LoVo (cell line): ENCODE results near the gene DAO.
"Not testable (repeated sequence)": the region's sequence is repeated elsewhere in the genome, so short reads cannot be mapped to it uniquely, and the experiment has no call there.

Experiments used
- DNase-seq: peaks from one replicate; pipeline ENCODE4 v3.0.0-alpha.2; 2016; ENCODE audit warnings: low spot score

Gene DAO

DNA sequence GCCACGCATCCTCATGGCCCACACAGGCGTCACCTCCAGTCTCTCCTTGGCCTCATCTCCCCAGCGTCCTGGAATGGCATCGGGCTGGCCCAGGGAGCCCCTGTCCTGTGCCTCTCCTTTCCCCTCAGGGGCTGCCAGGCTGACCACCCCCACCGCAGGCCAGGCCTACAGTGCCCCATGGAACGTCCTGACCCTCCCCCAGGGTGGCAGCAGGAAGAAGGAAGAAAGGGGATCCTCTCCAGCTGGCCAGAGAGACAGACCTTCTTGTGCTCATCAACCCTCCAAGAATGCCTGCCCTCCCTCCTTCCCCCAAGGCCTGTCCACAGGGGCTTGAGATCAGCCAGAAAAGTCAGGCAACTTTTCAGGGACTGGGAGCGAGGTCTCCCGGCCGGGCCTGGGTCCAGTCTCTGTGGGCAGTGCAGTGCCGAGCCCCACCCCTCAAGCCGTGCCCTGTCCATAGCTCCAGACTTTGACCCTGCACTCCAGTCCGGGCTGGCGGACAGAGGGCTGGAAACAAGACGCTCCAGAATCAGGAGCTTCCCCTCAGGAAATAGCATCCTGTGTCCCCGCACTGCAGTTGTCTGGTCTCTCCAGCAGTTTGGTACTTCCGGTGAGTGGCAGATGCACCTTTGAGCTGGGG is at the start of gene DAO:
Gene DAO (plus strand): TSS at position 478 of the 640 bp plus-strand sequence. CDS start 4,915 bp downstream, outside the sequence.
- no peak for DNase-seq

DNA sequence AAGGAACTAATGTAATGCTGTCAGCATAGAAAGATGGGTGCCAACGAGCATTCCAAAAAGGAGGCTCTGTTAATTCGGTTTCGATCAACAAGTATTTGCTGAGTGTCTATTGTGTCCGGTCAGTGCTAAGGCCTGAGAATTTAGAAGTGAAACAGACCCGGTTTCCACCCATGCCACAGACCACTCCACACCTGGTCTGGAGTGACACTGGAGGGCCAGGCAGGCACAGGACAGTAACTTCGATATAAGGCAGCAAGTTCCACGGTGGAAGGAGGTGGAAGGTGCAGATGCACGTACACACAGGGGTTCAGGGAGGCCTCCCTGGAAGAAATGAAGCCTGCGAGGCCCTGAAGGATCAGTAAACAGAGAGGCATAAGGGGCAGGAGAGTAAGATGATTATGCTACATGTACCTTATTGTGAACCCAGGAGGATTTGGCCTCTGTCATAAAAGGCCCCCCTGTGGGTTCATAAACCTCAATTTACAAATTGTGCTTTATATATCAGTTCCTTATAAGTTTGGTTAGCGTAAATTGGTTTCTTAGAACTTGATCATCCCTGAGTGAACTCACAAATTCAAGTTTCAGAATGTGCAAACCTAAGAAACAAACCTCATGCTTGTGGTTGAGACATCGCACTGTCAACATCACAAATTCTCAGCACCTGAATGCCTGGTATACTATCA is 48.4 kb upstream of the DAO start:
- DNase-seq, result no peak

DNA sequence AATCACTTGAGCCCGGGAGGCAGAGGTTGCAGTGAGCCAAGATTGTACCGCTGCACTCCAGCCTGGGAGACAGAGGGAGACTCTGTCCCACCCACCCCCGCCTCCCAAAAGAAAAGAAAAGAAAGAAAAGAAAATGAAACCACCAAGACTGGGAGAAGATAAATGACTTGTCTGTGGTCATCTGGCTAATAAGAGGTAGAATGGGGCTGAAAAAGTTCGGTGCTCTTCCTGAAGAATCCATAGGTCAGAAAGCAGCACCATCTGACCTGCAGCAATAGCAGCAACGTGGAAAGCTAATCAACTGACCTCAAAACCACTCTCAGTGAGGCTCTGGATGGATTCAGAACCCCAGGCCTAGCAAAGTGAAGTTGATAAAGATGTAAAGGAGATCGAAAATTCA is 47.7 kb upstream of the DAO start:
- DNase-seq, result no peak

DNA sequence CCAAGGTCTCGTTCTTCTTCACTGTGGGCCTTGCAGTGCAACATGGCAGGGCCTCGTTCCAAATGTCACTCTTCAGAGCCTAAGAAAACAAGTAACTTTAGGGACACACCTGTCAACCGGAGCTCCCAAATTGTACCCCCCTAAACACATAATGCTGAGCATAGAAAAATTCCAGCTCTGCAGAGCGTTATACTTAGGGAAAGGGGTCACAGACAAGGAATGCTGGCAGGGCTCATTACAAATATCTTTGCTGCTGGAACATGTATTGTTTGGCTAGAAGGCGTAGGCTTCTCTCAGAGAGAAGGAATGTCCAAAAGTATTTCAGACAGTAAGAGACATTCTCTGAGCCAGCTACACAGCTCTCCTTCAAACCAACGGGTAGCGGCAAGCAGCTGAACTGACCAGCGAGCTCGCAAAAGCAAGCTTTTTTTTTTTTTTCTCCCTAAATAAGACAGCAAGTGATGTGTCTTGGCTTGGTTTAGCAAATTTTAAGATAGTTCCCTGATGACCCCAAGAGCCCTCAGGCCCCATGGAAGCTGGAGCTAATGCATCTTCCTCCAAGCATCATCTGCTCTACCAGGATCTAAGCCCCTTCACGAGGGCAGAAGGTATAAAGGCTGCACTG is 47.0 kb upstream of the DAO start:
- DNase-seq, result no peak

DNA sequence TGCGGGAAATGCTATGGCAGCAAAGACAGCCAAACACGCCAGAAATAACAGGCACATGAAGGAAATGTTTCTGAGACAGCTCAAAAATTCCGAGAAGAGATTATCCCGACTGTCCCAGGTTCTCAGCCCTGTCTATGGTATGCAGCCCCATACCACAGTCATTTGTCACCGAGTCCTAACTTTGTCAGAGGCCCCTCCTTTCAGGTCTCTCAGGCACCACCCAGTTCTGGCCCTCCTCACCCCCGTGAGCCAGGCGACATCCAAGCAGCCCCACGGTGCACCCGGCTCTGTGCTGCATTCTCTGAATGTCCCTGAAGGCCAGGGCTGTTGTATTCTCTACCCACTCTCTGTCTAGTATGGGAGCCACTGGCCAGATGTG is 46.5 kb upstream of the DAO start:
- peak; percentile 49 for DNase-seq

DNA sequence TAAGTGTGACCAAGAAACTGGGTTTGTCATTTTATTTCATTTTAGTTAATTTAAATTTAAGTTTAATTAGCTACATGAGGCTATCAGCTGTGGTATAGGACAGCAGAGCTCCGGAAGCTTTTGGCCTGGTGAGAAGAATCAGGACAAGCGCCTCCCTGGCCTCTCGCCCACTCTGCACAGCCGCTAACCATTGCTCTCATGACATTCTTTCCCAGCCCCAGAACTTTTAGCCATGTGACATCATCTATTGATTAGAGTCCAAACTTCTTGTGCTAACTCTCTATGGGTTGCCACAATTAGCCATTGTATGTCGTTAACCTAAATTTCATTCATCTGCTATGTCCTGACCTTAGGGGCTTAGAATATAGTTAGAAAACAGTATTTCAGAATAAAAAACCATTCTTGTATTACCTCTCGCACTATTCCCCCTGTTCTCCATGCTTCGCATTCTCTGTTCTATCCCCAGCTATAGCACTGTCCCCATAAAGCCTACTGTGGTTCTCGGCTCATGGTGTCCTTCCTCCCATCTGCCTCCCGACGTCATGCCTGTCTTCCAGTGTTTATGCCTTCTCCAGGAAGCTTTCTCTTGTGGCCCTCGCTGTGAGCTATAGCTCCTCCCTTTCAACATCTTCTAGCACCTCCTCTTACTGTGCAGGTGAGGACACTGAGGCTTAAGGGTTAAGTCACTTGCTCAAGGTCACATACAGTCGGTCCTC is 46.0 kb upstream of the DAO start:
- no peak for DNase-seq

DNA sequence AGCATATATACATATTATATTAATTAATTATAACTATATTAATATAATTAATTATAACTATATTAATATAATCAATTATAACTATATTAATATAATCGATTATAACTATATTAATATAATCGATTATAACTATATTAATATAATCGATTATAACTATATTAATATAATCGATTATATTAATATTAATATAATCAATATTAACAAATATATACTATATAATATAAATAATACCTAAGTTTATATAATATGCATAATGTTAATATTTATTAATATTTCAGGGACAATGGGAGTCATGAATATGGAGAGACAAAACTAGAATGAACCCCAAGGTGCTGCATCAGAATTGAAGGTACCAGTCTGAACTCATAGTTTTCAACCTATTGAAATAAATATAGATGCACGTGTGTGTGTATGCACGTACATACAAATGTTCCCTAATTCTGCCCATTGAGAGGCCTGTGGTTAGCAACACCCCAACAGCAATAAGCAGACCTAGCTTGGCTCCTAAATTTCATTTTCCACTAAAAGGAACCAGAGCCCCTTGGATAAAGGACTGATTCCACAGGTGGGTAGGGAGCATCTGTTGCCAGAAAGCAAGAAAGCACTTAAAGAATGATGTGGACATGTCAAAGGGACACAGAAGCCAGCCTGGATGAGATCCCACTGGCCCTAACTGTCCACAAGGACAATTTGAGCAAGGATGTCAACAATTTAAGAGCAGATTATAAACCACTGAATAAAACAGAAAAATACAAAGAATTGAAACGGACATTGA is 43.8 kb upstream of the DAO start:
- no peak for DNase-seq

DNA sequence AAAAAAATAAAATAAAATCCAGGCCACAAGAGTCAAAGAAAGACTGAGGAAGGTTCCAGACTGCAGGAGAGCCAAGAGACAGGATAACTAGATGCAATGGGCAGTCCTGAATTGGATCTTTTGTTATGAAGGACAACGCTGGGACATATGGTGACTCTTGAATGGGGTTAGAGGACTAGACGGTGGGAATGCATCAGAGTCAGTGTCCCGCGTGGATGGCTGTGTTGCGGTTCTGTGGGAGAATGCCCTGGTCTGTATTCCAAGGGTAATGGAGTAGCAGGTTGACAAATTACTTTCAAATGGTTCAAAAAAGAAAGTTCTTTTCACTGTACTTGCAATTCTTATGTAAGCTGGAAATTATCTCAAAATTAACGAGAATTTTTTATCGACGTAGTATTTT is 42.7 kb upstream of the DAO start:
- DNase-seq, result no peak

DNA sequence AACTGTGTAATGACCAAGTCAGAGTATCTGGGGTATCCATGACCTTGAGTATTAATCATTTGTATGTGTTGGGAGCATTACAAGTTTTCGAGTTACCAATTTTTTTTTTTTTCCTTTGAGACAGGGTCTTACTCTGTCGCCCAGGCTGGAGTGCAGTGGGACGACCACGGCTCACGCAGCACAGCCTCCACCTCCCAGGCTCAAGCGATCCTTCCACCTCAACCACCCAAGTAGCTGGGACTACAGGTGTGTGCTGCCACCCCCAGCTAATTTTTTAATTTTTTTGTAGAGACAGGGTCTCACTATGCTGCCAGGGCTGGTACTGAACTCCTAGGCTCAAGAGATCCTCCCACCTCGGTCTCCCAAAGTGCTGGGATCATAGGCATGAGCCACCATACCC is 42.2 kb upstream of the DAO start:
- DNase-seq, result no peak

DNA sequence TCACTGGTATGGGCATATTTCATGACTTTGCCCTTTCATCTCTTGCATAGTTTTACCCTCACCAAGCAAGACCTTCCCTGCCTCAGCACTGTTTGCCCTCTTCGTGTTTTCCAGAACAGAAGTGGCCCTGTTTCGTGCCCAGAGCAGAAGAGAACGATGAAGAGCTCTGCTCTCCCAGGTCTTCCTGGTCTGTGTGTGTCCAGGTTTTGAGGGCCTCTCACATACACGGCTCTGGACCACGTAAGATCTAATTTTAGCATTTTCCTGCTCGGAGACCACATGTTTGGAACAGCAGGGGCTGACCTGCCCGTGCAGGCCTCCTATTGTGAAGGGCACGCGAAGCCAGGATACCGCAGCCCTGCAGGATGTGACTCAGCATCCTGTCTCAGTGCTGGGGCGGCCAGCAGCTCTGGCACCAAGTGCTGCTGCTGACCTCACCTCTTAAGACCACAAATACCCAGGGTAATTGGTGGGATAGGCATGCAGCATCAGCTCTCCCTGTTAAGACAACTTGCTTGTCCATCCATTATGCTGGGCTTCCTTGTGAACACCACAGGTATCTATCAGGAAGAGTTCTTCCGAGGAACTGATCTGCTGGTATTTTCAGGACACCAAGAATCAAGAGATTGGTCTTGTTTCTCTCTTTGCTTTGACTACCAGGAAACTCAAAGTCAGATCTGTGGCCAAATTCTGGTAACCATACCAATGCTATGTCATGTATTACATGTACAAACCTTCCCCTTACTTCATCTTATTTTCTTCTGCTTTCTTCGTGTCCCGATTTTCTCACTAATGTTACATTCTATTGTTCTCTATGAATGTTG is 41.5 kb upstream of the DAO start:
- peak; percentile 96 for DNase-seq

DNA sequence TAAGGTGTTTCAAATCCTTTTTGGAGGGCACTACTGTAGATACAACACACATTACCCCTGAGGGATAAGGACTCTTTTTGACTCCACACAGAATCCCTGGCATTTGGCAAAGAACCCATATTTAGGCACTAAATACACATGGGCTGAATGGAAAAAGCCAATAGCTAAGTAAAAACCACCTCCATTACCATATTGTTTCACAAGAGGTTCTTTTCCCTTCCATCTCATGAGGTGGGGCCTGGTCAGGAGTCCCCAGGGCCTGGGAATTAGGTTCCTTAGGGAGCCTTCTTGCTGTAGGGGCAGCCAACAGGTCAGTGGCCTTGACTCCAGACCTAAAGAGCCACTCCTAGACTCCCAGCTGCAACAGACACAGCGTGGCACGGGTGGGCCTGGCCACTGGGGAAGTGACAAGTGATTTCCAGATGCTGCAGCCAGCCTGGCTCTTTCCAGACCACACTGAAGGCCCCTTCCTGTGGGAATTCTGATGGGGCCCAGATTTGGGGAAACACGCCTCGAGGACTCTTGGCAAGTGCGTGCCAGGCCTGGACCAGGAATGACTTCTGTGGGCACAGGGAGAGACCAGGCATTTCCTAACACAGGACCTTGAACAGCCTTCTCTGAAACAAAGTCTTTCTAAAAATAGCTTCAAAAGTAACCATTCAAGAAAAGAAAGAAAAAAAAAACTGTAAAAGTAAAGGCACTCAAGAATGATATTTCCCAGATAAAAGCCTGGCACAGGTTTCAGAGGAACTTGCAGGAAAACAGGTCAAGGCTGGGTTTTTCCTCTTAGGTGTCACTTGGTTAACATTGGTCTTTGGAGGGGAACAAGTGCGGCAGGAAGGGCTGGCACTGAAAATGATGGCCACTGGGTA is 40.6 kb upstream of the DAO start:
- DNase-seq, result no peak

DNA sequence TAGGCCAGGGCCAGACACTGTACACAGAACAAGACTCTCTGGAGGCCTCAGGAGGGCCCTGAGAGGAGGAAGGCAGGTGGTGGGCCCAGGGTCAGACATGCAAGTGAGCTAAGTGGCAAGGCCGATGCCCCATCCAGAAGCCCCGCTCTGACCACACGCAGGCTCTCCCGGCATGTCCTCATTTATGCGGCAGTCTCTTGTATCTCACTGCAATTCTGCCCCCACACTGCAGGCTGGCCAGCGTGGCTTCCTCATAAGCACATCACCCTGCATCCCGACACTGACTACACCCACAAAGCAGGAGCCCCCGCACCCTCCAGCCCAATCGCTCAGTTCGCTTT is 40.0 kb upstream of the DAO start:
- no peak for DNase-seq

DNA sequence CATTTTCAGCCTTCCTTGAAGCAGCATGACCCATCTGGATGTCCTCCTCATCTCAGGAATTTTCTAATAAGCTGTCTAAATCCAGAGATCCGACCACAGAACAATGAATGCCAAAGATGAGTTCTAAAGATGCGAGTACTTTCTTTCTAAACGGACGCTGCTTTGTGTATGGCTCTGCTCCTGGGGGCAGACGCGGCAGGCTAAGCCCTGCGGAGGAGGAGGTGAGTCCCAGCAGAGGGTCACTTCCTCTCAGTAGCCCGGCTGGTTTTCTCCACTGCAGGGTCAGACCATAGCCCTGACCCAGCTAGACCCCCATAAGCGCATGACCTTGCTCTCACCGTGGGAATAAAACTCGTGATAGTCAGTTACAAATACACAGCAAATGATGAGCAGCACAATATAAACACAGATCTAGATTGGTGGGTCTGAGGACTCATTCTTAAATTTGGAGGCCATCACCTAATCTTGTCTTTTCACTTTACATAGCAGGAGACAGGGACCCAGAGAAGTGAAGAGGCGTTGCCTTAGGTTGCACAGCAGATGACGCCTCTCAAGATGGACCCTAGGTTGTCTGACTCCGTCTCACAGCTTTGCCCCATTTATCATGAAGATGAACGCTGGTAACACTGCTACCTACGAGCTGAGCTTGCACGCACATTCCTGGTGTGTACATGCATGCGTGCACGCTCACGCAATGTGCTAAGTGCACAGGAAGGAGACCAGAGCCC is 39.1 kb upstream of the DAO start:
- no peak for DNase-seq

DNA sequence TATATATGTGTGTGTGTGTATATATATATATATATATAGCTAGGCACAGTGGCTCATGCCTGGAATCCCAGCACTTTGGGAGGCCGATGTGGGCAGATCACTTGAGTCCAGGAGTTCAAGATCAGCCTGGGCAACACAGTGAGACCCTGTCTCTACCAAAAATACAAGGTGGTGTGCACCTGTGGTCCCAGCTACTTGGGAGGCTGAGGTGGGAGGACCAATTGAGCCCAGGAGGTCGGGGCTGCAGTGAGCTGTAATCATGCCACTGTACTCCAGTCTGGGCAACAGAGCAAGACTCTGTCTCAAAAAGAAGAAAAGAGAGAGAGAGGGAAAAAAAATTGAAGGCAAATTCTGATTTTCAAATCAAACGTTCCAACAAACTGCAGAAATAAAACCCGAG is 38.1 kb upstream of the DAO start:
- DNase-seq, result not testable (repeated sequence)

DNA sequence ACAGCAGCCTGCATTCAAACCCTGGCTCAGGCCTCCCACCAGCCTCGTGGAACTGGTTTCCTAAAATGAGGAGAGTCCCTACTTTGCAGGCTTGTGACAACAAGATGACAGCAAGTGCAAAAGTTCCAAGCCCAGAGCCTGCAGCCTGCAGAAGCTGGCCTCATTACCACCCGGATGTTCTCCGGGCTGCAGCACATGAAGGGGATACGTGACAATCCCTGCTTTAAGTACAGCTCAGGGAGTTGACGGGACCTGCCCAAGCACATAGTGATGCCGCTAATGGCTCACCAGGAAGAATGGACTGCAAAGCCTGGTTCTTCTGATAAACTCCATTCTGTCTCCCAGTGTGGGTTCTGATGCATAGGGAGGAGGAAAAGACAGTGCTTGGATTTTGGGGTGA is 37.5 kb upstream of the DAO start:
- no peak for DNase-seq

DNA sequence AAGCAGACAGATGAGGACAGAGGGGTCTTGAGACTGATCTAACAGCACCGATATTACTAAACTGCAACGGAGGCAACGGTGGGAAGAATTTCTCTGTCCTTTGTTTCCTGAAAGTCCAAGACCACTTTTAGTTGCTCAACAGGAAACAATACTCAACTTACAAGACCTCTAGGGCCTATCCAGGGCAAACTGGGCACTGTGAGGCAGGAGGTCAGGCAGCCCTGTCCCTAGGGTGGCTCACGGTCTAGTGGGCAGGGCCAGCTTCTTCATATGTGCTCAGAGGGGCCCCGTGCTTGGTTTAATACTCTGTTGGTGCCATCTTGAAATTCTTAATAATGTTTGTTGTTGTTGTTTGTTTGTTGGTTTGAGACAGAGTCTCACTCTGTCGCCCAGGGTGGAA is 36.7 kb upstream of the DAO start:
- DNase-seq, result no peak

DNA sequence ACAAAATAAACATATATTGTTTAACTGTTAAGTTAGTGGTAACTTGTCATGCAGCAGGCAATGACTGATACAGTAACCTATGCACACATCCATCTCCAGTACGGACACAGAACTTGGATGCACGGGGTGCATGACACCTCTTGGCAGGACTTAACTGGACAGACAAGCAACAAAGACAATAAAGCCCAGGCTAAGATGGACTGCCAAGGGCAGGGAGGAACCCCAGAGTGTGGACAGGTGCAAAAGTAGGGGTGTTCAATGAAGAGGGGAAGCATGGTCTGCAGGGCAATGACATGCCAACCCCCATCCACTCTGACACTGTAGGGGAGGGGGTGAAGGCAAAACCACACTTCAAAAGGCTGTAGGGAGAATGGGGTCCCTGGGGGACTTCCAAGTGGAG is 34.2 kb upstream of the DAO start:
- no peak for DNase-seq

DNA sequence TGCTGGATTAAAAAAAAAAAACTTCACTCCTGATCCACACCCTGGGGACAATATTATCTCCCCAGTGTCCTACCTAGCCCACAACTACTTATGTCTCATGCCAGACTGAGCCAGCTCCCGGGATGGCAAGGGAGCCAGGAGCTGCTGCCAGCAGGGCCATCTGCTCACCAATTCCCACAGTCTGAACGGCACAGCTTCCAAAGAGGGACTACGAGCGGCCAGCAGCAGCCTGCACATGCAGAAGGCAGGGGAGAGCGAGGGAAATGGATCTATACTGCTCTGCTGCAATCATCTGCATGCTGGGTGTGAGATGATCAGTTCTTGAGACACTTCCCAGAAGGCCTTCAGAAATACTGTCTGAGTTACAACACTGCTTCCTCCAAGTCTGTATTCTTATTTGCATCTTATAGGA is 33.6 kb upstream of the DAO start:
- no peak for DNase-seq

DNA sequence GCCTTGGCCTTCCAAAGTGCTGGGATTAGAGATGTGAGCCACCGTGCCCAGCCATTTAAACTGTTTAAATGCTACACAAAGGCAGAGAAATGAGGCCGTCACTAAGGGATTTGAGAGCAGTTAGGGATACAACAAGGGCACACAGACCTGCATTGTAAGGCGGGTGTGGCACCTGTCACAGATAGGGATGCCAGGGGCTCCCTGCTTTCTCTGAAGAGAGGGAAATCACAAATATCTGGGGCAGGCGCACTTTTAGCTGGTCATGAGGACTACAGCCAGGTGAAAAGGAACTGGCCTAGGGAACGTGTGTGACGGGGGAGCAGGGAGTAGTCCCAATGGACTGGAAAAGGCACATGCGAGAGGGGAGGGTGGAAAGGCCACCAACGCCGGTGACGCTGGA is 32.2 kb upstream of the DAO start:
- DNase-seq, result no peak

DNA sequence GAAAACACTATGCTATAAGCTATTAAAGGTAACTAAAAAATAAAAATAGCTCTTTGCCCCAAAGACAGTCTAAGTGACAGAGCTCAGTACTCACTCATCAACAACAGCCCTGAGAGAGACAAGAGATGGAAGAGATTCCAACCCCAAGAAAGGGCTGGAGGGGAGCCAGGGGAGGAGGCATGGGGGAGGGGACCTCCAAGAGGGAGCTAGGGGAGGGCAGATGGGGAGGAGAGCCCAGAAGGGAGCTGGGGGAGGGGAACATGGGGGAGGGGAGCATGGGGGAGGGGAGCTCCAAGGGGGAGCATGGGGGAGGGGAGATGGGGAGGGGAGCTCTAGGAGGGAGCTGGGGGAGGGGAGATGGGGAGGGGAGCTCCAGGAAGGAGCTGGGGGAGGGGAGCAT is 30.2 kb upstream of the DAO start:
- DNase-seq, result no peak
